Loucy (cell line): ENCODE measurements around the gene CPA3.

ENCODE experiments used
- CTCF ChIP-seq: fragments of 200-600 bp; sonication (generic); conservative IDR thresholded peaks from 2 replicates; pipeline ENCODE4 v1.5.1; 2014; ENCODE audit warnings: mild to moderate bottlenecking, antibody characterized with exemption, low read length
- EZH2phosphoT487 ChIP-seq: fragments of 200-600 bp; IDR thresholded peaks from 2 replicates; pipeline ENCODE4 v1.6.1; 2018; ENCODE audit warnings: antibody characterized with exemption, mild to moderate bottlenecking, moderate library complexity, borderline replicate concordance

- no peak for TF ChIP-seq CTCF
- TF ChIP-seq EZH2phosphoT487 = no peak
These were observed 80.0 kb downstream of the CPA3 start for GRCh38 chr3:148945116-148945515.
